NB4 (cell line): ENCODE data around the gene OR1J1.

Source experiments
- DNase-seq: peaks from one replicate; pipeline ENCODE4 v3.0.0; 2010; ENCODE audit warnings: low read depth
- H3K4me3 ChIP-seq: one replicate; pipeline ENCODE4 v1.5.1; 2011; ENCODE audit warnings: mild to moderate bottlenecking, low read depth, low read length, moderate library complexity
- CTCF ChIP-seq: IDR thresholded peaks from one replicate; pipeline ENCODE4 v1.5.1; 2012; ENCODE audit warnings: low read depth, low read length
- MYC ChIP-seq: IDR thresholded peaks from 2 replicates; pipeline ENCODE4 v1.6.1; 2011; ENCODE audit warnings: low read depth, low read length
- POLR2A ChIP-seq: IDR thresholded peaks from 2 replicates; pipeline ENCODE4 v1.6.1; 2011; ENCODE audit warnings: mild to moderate bottlenecking; ENCODE audit not compliant: insufficient read length; ENCODE audit errors: extremely low read depth
- TF ChIP-seq, protein P1 (sequence below): IDR thresholded peaks from 2 replicates; pipeline ENCODE4 v1.6.1; 2011; ENCODE audit warnings: low read depth, low read length

The OR1J1 gene

DNA sequence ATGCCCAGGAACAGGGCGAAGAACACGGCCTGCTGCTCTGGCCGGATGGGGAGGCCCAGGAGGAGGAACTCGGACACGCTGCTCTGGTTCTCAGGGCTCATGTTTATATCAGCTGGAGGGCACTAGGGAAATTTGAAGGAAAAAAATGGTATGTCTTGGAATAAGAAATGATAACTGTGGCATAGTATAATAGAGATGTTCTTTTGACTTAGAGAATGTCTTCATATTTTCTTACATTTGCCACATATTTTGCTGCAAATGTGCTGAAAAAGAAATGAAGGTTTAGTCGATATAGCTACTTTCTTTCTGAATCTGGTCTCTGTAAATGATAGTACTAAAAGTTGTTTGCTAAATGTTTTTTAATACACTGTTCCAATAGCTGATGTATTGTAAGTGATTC lies at the start of gene OR1J1:
OR1J1 (minus strand) TSS at position 101 of the 400 bp plus-strand sequence; CDS start at position 101, 0 bp downstream.
- H3K4me3 ChIP-seq, result no peak within 1 kb of the TSS
- TF ChIP-seq, protein P1, sequence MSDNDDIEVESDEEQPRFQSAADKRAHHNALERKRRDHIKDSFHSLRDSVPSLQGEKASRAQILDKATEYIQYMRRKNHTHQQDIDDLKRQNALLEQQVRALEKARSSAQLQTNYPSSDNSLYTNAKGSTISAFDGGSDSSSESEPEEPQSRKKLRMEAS, result no peak
- DNase-seq, result no peak

DNA sequence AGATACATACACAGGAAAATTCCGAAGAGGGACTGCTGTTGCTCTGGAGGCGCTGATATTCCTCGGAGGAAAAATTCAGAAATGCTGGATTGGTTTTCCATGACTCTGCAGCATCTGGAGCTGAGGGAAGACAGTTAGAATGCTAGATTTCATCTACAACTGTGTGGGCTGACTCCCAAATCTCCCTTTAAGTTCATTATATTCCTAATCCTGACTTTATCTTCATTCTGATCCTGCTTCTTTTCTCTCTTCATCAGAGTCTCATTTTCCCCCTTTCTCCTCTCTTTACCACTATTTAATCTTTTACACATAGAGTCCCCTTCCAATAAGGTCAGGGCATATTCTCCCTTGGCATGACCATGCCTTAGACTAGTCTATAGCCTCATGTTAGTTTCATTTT lies 49.5 kb upstream of the OR1J1 start, which contains the start of gene OR1N1:
OR1N1 (minus strand) TSS at position 101 of the 400 bp plus-strand sequence; CDS start at position 101, 0 bp downstream.
- TF ChIP-seq POLR2A (no peak), MYC (no peak), CTCF (no peak)
- TF ChIP-seq, protein P1, result no peak
- H3K4me3 ChIP-seq, result no peak within 1 kb of the TSS
- DNase-seq, result no peak

DNA sequence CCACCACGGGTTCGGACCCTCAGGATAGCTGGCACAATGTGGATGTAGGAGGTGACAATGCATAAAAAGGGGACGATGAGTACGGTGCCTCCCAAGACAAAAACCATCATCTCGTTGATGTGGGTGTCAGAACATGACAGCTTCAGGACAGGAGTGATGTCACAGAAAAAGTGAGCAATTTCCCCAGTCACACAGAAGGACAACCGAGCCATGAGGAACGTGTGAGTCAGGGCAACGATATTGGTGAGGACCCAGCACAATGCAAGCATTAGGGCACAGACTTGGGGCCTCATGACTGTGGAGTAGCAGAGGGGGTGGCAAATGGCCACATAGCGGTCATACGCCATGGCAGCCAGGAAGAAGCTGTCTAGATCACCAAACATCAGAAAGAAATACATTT lies 48.9 kb upstream of the OR1J1 start:
- DNase-seq, result no peak
- TF ChIP-seq POLR2A (no peak), MYC (no peak), CTCF (no peak)
- TF ChIP-seq, protein P1, result no peak
- no peak overlapping the region for H3K4me3 ChIP-seq

GRCh38 chr9:122519376-122519775 lies 41.6 kb upstream of the OR1J1 start:
- no peak for TF ChIP-seq CTCF
- TF ChIP-seq, protein P1, result no peak
- TF ChIP-seq MYC, result no peak
- TF ChIP-seq POLR2A, result no peak
- no peak for DNase-seq
- no peak overlapping the region for H3K4me3 ChIP-seq

DNA sequence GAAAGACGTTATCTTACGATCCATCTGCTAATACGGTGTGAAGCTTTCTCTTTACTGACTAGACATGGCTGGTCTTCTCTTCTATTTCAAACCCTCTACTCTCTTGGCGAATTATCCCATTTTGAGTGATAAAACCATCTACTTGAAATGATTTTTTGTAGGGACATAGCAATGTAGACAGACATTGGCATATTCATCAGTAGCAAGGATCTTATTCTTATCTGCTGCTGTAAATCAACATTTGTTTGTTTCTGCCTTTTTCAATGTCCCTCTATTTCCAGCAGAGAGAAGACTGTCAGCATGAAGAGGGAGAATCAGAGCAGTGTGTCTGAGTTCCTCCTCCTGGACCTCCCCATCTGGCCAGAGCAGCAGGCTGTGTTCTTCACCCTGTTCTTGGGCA lies 41.1 kb upstream of the OR1J1 start, which contains the start of gene OR1J4:
OR1J4 (plus strand) TSS at position 301 of the 400 bp plus-strand sequence; CDS start at position 301, 0 bp downstream.
- TF ChIP-seq POLR2A, result no peak
- TF ChIP-seq, protein P1, result no peak
- no peak for TF ChIP-seq CTCF
- TF ChIP-seq MYC, result no peak
- no peak within 1 kb of the TSS for H3K4me3 ChIP-seq
- no peak for DNase-seq

DNA sequence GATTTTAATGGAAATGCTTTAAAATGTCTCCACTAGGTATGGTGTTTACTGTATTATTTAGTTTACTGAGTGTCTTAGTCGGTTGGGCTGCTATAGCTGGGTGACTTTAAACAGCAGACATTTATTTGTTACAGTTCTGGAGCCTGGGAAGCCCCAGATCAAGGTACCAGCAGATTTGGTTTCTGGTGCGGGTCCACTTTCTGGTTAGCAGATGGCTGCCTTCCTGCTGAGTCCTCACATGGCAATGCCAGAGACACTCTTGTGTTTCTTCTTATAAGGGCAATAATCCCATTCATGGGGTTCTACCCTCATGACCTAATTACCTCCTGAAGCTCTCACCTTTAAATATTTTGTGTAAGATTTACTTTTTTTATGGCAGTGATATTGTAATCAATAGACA lies 40.5 kb upstream of the OR1J1 start:
- no peak for DNase-seq
- TF ChIP-seq CTCF (no peak), POLR2A (no peak), MYC (no peak)
- TF ChIP-seq, protein P1, result no peak

More for the DNA sequence above, 40.5 kb upstream of the OR1J1 start:
- H3K4me3 ChIP-seq, result no peak overlapping the region
